Activated CD8-positive, alpha-beta memory T cell treated with anti-CD3 and anti-CD28 coated beads for 4 hours (primary cell): ENCODE results near the gene MAD1L1.
A peak's percentile ranks its signal among the peaks of the same experiment; 100 is the strongest.

ENCODE experiments used
- DNase-seq, 2 donors: peaks; one replicate each; pipeline ENCODE4 v3.0.0-alpha.2; 2020; ENCODE audit warnings: low read depth in 2 of 2

The MAD1L1 gene

GRCh38 chr7:2105917-2106316 is 126.8 kb downstream of the MAD1L1 start:
- no peak for DNase-seq

GRCh38 chr7:2105280-2105679 is 127.5 kb downstream of the MAD1L1 start:
- DNase-seq: no peak

GRCh38 chr7:2104716-2105115 is 128.0 kb downstream of the MAD1L1 start:
- DNase-seq: no peak

GRCh38 chr7:2104107-2104710 is 128.5 kb downstream of the MAD1L1 start:
- DNase-seq: peak; percentile 34 to 64

GRCh38 chr7:2103071-2103898 is 129.5 kb downstream of the MAD1L1 start:
- no peak for DNase-seq

- DNase-seq: no peak
Measured at GRCh38 chr7:2102375-2102723, 130.4 kb downstream of the MAD1L1 start.

- no peak for DNase-seq
Measured at GRCh38 chr7:2101630-2102374, 130.9 kb downstream of the MAD1L1 start.

- DNase-seq: no peak
Measured at GRCh38 chr7:2100278-2101208, 132.2 kb downstream of the MAD1L1 start.

GRCh38 chr7:2099048-2099957 is 133.4 kb downstream of the MAD1L1 start:
- peak in 1 of 2 donors; percentile 13 for DNase-seq

- DNase-seq: no peak
Measured at GRCh38 chr7:2098496-2098895, 134.2 kb downstream of the MAD1L1 start.

- no peak for DNase-seq
Measured at GRCh38 chr7:2098056-2098455, 134.7 kb downstream of the MAD1L1 start.

- DNase-seq: no peak
Measured at GRCh38 chr7:2097492-2097891, 135.3 kb downstream of the MAD1L1 start.

GRCh38 chr7:2096692-2097387 is 135.9 kb downstream of the MAD1L1 start:
- no peak for DNase-seq

GRCh38 chr7:2095436-2095835 is 137.3 kb downstream of the MAD1L1 start:
- no peak for DNase-seq

- no peak for DNase-seq
Measured at GRCh38 chr7:2094454-2095045, 138.2 kb downstream of the MAD1L1 start.

GRCh38 chr7:2093843-2094220 is 138.9 kb downstream of the MAD1L1 start:
- no peak for DNase-seq

GRCh38 chr7:2093215-2093842 is 139.4 kb downstream of the MAD1L1 start:
- DNase-seq: no peak

- DNase-seq: no peak
Measured at GRCh38 chr7:2092279-2092678, 140.5 kb downstream of the MAD1L1 start.
